ENCODE data around the gene PNPLA6.

DNA sequence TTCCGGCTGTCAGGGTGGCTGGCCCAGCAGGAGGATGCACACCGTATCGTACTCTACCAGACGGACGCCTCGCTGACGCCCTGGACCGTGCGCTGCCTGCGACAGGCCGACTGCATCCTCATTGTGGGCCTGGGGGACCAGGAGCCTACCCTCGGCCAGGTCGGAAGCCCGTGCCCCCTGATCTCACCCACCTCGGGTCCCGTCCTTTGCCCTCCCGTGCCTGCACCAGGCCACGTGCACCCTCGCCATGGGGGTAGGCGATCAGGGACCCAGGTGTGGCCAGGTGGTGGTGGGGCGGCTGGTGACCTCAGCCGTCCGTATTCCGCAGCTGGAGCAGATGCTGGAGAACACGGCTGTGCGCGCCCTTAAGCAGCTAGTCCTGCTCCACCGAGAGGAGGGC, 19.0 kb downstream of the PNPLA6 start:
- TF ChIP-seq DPF2 (IDR thresholded peaks at IDR 0.05), result no peak
- TF ChIP-seq EGR1 (IDR thresholded peaks at IDR 0.05; ENCODE audit: borderline replicate concordance in 1 of 2, low read depth in 2 of 2, low read length in 2 of 2), result no peak
- TF ChIP-seq, protein P1, sequence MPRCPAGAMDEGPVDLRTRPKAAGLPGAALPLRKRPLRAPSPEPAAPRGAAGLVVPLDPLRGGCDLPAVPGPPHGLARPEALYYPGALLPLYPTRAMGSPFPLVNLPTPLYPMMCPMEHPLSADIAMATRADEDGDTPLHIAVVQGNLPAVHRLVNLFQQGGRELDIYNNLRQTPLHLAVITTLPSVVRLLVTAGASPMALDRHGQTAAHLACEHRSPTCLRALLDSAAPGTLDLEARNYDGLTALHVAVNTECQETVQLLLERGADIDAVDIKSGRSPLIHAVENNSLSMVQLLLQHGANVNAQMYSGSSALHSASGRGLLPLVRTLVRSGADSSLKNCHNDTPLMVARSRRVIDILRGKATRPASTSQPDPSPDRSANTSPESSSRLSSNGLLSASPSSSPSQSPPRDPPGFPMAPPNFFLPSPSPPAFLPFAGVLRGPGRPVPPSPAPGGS (IDR thresholded peaks at IDR 0.05; ENCODE audit: borderline replicate concordance, insufficient read depth, low read depth, low read length, poor library complexity, severe bottlenecking), result no peak
- TF ChIP-seq, protein P2, sequence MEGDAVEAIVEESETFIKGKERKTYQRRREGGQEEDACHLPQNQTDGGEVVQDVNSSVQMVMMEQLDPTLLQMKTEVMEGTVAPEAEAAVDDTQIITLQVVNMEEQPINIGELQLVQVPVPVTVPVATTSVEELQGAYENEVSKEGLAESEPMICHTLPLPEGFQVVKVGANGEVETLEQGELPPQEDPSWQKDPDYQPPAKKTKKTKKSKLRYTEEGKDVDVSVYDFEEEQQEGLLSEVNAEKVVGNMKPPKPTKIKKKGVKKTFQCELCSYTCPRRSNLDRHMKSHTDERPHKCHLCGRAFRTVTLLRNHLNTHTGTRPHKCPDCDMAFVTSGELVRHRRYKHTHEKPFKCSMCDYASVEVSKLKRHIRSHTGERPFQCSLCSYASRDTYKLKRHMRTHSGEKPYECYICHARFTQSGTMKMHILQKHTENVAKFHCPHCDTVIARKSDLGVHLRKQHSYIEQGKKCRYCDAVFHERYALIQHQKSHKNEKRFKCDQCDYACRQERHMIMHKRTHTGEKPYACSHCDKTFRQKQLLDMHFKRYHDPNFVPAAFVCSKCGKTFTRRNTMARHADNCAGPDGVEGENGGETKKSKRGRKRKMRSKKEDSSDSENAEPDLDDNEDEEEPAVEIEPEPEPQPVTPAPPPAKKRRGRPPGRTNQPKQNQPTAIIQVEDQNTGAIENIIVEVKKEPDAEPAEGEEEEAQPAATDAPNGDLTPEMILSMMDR (IDR thresholded peaks at IDR 0.05 in 2 of 3, conservative IDR thresholded peaks at IDR 0.05 in 1 of 3; ENCODE audit: control insufficient read depth in 2 of 3, extremely low read depth in 1 of 3, insufficient read depth in 1 of 3, low read depth in 3 of 3, low read length in 3 of 3), result no peak
- TF ChIP-seq YBX1 (IDR thresholded peaks at IDR 0.05), result no peak
- no peak for TF ChIP-seq MTA3 (IDR thresholded peaks at IDR 0.05; ENCODE audit: borderline replicate concordance, low read length)
- no peak for TF ChIP-seq YY1 (IDR thresholded peaks at IDR 0.05; ENCODE audit: low read depth, low read length)

Data from GM12878 (cell line).